T-helper 22 cell (primary cell): Measurements from ENCODE around the gene PRTFDC1.

Source experiments
- DNase-seq: peaks from one replicate; pipeline ENCODE4 v3.0.0-alpha.2; 2020; ENCODE audit warnings: low read depth

Gene PRTFDC1

DNA sequence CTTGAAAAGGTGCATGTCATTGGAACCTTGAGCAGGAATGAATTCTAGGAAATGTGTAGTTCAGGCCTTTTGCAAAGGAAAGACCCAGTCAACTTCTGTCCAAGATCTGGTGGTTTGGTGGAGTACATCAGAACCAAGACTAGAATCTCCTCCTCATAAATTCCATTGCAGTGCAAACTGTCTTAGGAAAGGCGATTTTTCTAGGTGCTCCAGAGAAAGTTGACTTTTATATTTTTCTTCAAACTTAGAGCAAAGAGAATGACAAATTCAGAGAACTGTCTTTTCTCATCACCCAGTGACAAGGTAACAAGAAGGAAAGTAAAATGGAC lies 50.0 kb downstream of the PRTFDC1 start:
- DNase-seq, result no peak

- DNase-seq, result no peak
Observed at GRCh38 chr10:24901686-24902399, 50.6 kb downstream of the PRTFDC1 start.

- DNase-seq, result no peak
Observed at GRCh38 chr10:24900888-24901685, 51.3 kb downstream of the PRTFDC1 start.

GRCh38 chr10:24899571-24899970 lies 52.8 kb downstream of the PRTFDC1 start:
- no peak for DNase-seq

DNA sequence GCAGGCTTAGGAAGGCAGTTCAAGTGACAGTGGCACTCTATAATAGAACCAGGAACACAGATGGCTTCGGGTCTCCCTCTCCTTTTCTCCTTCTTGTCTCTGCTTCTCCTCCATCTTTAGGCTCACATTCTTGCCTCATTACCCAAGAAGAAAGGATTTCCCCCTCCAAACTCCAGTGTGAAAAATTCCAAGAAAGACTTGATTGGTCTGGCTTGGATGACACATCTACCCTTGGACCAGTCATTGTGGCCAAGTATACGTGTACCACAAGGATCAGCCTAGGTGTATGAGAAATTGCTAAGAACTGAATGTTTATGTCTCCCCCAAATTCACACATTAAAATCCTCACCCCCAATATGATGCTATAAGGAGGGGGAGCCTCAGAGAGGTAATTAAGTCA lies 53.9 kb downstream of the PRTFDC1 start:
- DNase-seq, result no peak

DNA sequence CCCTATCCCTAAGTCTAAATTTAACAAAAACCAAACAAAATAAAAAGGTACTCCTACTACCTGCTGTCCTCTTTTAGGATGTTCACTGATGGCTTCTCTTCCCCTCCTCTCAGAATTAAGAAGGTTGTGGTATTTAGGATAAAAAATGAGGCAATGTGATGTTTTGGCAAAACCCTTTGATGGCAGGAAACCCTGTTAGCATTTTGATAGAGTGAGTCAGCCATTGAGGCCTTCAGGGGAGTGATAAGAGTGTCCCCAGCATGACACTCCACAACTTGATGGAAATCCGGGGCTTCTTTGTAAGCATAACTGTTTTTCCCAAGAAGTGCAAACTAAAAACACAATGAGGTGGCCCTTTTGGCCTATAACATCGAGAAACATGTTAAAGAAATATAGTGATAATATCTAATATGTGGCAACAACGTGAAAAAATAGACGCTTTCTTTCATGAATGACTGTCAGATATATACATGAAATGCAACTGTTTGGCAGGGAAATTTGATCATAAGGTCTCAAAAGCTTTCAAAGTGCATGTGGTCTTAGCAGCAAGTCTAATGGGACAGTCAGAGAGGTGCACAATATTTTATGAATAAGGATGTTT lies 55.0 kb downstream of the PRTFDC1 start:
- no peak for DNase-seq

GRCh38 chr10:24894728-24895127 lies 57.7 kb downstream of the PRTFDC1 start:
- DNase-seq, result no peak

DNA sequence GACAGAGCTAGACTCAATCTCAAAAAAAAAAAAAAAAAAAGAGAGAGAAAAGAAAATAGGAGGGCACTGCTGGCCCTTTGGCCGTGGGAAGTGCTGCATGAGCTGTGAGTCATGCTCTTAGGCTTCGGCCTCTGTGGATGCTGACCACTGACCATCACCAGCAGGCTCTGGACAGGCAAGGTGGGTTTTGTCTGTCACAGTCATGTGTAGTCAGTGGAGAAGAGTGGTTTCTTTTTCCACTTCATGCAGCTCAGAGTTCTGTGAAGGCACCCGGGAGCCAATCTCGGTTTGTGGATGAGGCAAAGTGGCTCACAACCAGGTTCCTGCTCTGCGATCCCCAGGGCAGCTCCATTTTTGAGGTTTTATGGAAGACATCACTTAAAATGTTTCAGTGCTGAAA lies 58.1 kb downstream of the PRTFDC1 start:
- DNase-seq, result no peak

- no peak for DNase-seq
Observed at GRCh38 chr10:24893127-24893526, 59.3 kb downstream of the PRTFDC1 start.

GRCh38 chr10:24891823-24892222 lies 60.6 kb downstream of the PRTFDC1 start:
- DNase-seq, result no peak

- no peak for DNase-seq
Observed at GRCh38 chr10:24889639-24890038, 62.8 kb downstream of the PRTFDC1 start.

GRCh38 chr10:24887855-24888231 lies 64.6 kb downstream of the PRTFDC1 start:
- DNase-seq, result no peak

DNA sequence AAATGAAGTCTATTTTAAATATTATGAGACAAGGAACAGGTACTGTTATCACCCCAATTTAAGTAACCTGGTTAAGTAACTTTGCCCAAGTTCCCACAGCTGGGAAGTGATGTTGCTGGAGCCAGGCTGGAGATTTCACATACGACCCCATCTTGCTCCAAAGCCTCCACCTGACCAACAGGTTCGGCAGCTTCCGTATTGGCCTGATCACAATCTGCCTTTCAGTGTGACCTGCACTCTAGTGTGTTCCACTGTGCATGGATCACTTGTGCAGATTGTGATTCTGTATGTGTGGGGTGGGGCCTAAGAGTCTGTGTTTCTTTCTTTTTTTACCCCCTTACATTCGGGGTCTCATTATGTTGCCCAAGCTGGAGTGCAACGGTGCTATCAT lies 66.1 kb downstream of the PRTFDC1 start:
- no peak for DNase-seq

DNA sequence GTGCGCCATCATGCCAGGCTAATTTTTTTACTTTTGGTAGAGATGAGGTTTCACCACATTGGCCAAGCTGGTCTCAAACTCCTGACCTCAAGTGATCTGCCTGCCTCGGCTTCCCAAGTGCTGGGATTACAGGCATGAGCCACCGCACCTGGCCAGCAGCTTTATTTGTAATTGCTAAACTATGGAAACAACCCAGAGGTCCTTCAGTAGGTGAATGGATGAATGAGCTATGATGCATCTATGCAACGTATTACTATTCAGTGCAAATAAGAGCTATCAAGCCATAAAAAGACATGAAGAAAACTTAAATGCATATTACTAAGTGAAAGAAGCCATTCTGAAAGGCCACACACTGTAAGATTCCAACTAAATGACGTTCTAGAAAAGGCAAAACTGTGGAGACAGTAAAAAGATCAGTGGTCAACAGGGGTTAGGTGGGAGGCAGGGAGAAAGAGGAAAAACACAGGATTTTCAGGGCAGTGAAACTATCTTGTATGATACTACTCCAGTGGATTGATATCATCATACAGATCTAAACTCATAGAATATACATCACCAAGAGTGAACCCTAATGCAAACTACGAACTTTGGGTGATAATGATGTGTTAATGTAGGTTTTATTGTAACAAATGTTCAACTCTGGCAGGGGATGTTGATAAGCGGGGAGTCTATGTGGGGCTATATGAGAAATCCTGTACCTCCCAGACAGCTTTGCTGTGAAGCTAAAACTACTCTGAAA lies 66.7 kb downstream of the PRTFDC1 start:
- no peak for DNase-seq

- DNase-seq, result no peak
Observed at GRCh38 chr10:24884793-24885192, 67.6 kb downstream of the PRTFDC1 start.

GRCh38 chr10:24884316-24884715 lies 68.1 kb downstream of the PRTFDC1 start:
- no peak for DNase-seq

DNA sequence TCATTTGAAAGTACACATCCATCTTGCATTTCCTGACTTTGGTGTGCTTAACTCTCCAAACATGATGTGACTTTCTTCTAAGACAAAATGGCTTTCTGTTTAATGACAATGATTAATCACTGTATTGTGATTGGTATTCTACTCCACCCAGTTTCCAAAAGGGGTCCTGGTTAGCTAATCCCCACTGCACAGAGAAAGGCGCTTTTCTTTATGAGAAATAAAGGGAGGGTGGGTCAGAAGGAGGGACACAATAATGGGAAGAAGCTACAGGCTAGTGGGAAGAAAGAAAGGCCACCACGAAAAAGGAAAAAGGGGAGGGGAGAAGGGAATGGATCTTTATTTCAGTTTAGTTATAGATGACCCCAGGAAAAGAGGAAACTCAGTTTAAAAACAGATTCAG lies 69.2 kb downstream of the PRTFDC1 start:
- DNase-seq, result no peak

DNA sequence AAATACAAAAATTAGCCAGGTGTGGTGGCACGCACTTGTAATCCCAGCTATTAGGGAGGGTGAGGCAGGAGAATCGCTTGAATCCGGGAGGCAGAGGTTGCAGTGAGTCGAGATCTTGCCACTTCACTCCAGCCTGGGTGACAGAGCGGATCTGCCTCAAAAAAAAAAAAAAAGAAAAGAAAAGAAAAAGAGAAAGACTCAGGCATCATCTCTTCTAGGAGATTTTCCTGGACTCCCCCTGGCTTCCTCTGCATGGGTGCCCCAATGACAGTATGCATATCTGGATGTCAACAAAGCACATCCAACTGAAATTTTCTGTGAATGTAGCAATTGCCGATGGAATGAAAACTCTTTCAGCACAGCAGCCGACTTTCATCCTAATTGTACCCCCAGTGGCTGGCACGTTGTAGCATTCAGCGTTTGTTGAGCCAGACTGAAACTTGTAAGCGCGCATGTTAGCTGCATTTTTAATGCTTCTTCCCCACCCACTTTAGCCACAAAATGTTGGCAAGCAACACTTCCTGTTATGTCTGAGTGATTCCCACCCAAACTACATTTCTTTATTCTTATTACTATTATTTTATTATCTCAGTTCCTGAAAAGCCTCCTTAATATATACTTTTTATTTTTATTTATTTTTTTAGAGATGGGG lies 70.2 kb downstream of the PRTFDC1 start:
- DNase-seq, result peak; percentile 2

DNA sequence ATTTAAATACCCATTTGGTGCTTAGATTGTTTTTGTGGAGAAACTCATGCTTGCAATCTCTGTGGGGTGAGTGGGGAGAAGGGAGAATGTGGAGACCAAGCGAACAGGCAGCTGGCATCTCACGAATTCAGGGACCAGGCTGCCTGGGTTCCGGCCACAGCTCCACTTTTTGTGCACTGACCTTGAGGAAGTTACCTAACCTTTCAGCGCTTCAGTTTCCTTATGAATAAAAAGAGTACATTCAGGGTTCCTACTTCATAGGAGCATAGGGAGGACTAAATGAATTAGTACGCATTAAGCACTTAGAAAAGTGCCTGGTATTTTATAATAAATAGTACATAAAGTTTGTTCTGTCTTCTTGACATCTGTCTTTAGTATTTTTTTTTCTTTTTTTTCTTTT lies 72.5 kb downstream of the PRTFDC1 start:
- no peak for DNase-seq

GRCh38 chr10:24874133-24874532 lies 78.3 kb downstream of the PRTFDC1 start:
- DNase-seq, result no peak

- DNase-seq, result no peak
Observed at GRCh38 chr10:24873281-24873683, 79.1 kb downstream of the PRTFDC1 start.

DNA sequence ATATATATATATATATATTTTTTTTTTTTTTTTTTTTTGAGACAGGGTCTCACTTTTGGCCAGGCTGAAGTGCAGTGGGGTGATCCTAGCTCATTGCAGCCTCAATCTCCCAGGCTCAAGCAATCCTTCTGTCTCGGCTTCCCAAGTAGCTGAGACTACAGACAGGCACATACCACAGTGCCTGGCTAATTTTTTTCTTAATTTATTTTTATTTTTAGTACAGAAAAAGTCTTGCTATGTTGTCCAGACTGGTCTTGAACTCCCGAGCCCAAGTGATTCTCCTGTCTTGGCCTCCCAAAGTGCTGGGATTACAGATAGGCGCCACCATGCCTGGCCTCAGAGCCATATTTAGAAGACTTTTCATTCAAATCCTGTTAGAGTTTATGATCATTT lies 79.6 kb downstream of the PRTFDC1 start:
- no peak for DNase-seq
